ENCODE measurements around the gene LRR1. TPM values are rescaled to one million over a fixed set of nuclear protein-coding genes. Genes with fewer than 3 reads are reported as not detected.

Gene LRR1
- total and polyA plus RNA-seq, 9 of the 15 experiments (the other 6 are each of a cell fraction or from before 2014, with no cell fraction given), result 26.5 to 58.1 (median 31.8) TPM

GRCh38 chr14:49569281-49569680 lies 29.5 kb upstream of the LRR1 start:
- Histone ChIP-seq H3K9me1 (ENCODE audit: control insufficient read depth, insufficient read depth, low read length) (no peaks in the 10 kb centered on the region), H2AFZ (ENCODE audit: low read depth, low read length) (no peak overlapping the region), H3K4me1 (replicated peaks in 1 of 2; ENCODE audit: control insufficient read depth in 2 of 2, insufficient read depth in 2 of 2, low read length in 2 of 2) (no peaks in the 10 kb centered on the region), H3K4me2 (ENCODE audit: insufficient read depth, low read length) (no peak overlapping the region), H3K27me3 (ENCODE audit: control insufficient read depth in 2 of 2, insufficient read depth in 2 of 2, low read length in 2 of 2) (no peaks in the 10 kb centered on the region), H3K4me3 (no peak overlapping the region), H4K20me1 (replicated peaks; ENCODE audit: control insufficient read depth, insufficient read depth, low read length) (no peaks in the 10 kb centered on the region), H3K9ac (ENCODE audit: insufficient read depth in 1 of 2, low read depth in 2 of 2, low read length in 2 of 2) (no peak overlapping the region), H3K79me2 (ENCODE audit: control insufficient read depth, insufficient read depth, low read length) (no peaks in the 10 kb centered on the region), H3K27ac (ENCODE audit: extremely low read depth, low read depth, low read length) (no peak overlapping the region), H3K9me3 (replicated peaks; ENCODE audit: control insufficient read depth, insufficient read depth, low read depth, low read length) (no peaks in the 10 kb centered on the region), H3K36me3 (ENCODE audit: control insufficient read depth, insufficient read depth, low read length) (no peaks in the 10 kb centered on the region)
- in situ Hi-C loops (cut with MboI), result no loop called here
- no peak for ATAC-seq
- DNase-seq (ENCODE audit: extremely low read depth in 1 of 4, low spot score in 3 of 4), result no peak
- no TSS peak for BruUV-seq (replicated peaks)
- 27% methylated on average over 3 of the region's 3 CpGs for WGBS (ENCODE audit: insufficient coverage, low coverage, missing lambda C conversion rate)
- TF ChIP-seq LARP7 (IDR thresholded peaks at IDR 0.05) (no peak), CREM (IDR thresholded peaks at IDR 0.05; ENCODE audit: low read depth) (no peak), ZBTB7A (IDR thresholded peaks at IDR 0.05; ENCODE audit: borderline replicate concordance, control insufficient read depth, low read depth, low read length) (no peak), ZNF133 (CRISPR knock-in tag; IDR thresholded peaks at IDR 0.05) (no peak), ZNF175 (CRISPR knock-in tag; IDR thresholded peaks at IDR 0.05; ENCODE audit: low read depth) (no peak)
- TF ChIP-seq, protein P1, sequence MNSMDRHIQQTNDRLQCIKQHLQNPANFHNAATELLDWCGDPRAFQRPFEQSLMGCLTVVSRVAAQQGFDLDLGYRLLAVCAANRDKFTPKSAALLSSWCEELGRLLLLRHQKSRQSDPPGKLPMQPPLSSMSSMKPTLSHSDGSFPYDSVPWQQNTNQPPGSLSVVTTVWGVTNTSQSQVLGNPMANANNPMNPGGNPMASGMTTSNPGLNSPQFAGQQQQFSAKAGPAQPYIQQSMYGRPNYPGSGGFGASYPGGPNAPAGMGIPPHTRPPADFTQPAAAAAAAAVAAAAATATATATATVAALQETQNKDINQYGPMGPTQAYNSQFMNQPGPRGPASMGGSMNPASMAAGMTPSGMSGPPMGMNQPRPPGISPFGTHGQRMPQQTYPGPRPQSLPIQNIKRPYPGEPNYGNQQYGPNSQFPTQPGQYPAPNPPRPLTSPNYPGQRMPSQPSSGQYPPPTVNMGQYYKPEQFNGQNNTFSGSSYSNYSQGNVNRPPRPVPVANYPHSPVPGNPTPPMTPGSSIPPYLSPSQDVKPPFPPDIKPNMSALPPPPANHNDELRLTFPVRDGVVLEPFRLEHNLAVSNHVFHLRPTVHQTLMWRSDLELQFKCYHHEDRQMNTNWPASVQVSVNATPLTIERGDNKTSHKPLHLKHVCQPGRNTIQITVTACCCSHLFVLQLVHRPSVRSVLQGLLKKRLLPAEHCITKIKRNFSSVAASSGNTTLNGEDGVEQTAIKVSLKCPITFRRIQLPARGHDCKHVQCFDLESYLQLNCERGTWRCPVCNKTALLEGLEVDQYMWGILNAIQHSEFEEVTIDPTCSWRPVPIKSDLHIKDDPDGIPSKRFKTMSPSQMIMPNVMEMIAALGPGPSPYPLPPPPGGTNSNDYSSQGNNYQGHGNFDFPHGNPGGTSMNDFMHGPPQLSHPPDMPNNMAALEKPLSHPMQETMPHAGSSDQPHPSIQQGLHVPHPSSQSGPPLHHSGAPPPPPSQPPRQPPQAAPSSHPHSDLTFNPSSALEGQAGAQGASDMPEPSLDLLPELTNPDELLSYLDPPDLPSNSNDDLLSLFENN (IDR thresholded peaks at IDR 0.05; ENCODE audit: low read depth in 2 of 2, low read length in 2 of 2), result no peak
- ChIA-PET CTCF (ENCODE audit: low intra/inter-chr PET ratio) (no interaction called here), POLR2A (interaction anchor here (0.6 kb wide), 1 partner anchor 291 kb away, joined by 3 read pairs; no protein-coding TSS in a partner anchor)
- intact Hi-C loops (cut with micrococcal nuclease), result no loop called here
- no peak for FAIRE-seq

All from K562 (cell line).